GM23338 (cell line): ENCODE measurements around the gene LARP1B.

Source experiments
- EZH2 ChIP-seq: fragments of 200-600 bp; sonication (generic); IDR thresholded peaks from one replicate; pipeline ENCODE4 v1.8.0; 2017; ENCODE audit warnings: antibody characterized with exemption, mild to moderate bottlenecking, low read depth; ENCODE audit not compliant: unreplicated experiment
- EZH2phosphoT487 ChIP-seq: fragments of 200-600 bp; sonication (generic); IDR thresholded peaks from one replicate; pipeline ENCODE4 v1.8.1; 2018; ENCODE audit warnings: antibody characterized with exemption; ENCODE audit not compliant: unreplicated experiment
- ZNF114 ChIP-seq: fragments of 250-450 bp; sonication (Bioruptor Pico); IDR thresholded peaks from 2 replicates; pipeline ENCODE4 v1.5.0; 2020; ENCODE audit warnings: mild to moderate bottlenecking, moderate library complexity
- TF ChIP-seq, protein P1 (sequence below), 2 experiments: fragments of 200-600 bp in 1 of 2; sonication (generic) in 1 of 2; conservative IDR thresholded peaks; 2 replicates each; pipeline versions ENCODE4 v1.5.1 to v1.6.1; 2016 to 2017; ENCODE audit warnings: antibody characterized with exemption in 2 of 2, low read depth in 2 of 2, mild to moderate bottlenecking in 2 of 2, moderate library complexity in 1 of 2
- TF ChIP-seq, protein P2 (sequence below): IDR thresholded peaks from one replicate; pipeline ENCODE4 v1.6.1; 2018; ENCODE audit warnings: antibody characterized with exemption; ENCODE audit not compliant: unreplicated experiment

DNA sequence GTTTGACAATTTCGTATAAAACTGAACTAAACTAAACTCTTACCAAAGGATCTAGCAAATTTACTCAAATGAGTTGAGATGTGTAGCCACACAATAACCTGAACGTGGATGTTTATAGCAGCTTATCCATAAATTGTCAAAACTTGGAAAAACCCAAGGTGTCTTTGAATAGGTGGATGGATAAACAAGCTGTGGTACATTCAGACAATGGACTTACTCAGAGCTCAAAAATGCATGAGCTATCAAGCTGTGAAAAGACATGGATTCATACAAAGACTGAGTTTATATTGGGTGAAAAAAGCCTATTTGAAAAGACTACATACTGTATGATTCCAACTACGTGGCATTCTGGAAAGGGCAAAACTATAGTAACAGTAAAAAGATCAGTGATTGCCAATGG is 69.5 kb downstream of the LARP1B start:
- TF ChIP-seq, protein P1, sequence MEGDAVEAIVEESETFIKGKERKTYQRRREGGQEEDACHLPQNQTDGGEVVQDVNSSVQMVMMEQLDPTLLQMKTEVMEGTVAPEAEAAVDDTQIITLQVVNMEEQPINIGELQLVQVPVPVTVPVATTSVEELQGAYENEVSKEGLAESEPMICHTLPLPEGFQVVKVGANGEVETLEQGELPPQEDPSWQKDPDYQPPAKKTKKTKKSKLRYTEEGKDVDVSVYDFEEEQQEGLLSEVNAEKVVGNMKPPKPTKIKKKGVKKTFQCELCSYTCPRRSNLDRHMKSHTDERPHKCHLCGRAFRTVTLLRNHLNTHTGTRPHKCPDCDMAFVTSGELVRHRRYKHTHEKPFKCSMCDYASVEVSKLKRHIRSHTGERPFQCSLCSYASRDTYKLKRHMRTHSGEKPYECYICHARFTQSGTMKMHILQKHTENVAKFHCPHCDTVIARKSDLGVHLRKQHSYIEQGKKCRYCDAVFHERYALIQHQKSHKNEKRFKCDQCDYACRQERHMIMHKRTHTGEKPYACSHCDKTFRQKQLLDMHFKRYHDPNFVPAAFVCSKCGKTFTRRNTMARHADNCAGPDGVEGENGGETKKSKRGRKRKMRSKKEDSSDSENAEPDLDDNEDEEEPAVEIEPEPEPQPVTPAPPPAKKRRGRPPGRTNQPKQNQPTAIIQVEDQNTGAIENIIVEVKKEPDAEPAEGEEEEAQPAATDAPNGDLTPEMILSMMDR (conservative IDR thresholded peaks at IDR 0.05; ENCODE audit: low read depth in 2 of 2): no peak
- TF ChIP-seq, protein P2, sequence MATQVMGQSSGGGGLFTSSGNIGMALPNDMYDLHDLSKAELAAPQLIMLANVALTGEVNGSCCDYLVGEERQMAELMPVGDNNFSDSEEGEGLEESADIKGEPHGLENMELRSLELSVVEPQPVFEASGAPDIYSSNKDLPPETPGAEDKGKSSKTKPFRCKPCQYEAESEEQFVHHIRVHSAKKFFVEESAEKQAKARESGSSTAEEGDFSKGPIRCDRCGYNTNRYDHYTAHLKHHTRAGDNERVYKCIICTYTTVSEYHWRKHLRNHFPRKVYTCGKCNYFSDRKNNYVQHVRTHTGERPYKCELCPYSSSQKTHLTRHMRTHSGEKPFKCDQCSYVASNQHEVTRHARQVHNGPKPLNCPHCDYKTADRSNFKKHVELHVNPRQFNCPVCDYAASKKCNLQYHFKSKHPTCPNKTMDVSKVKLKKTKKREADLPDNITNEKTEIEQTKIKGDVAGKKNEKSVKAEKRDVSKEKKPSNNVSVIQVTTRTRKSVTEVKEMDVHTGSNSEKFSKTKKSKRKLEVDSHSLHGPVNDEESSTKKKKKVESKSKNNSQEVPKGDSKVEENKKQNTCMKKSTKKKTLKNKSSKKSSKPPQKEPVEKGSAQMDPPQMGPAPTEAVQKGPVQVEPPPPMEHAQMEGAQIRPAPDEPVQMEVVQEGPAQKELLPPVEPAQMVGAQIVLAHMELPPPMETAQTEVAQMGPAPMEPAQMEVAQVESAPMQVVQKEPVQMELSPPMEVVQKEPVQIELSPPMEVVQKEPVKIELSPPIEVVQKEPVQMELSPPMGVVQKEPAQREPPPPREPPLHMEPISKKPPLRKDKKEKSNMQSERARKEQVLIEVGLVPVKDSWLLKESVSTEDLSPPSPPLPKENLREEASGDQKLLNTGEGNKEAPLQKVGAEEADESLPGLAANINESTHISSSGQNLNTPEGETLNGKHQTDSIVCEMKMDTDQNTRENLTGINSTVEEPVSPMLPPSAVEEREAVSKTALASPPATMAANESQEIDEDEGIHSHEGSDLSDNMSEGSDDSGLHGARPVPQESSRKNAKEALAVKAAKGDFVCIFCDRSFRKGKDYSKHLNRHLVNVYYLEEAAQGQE: no peak
- TF ChIP-seq EZH2phosphoT487 (no peak), ZNF114 (CRISPR knock-in tag) (no peak), EZH2 (no peak)
